ENCODE results near the gene FAM9A.

FAM9A gene

GRCh38 chrX:8801041-8801599, at the start of gene FAM9A:
Gene FAM9A, minus strand, starts transcription at chrX:8801383. Its CDS starts 1,212 bp downstream, at chrX:8800171.
- no peak for TF ChIP-seq ZNF274 (IDR thresholded peaks at IDR 0.05; ENCODE audit: low read depth, low read length)
- H3K4me3 ChIP-seq (ENCODE audit: low read length): no peak within 1 kb of the TSS

GRCh38 chrX:8850478-8850877, 49.3 kb upstream of the FAM9A start:
- TF ChIP-seq ZNF274 (IDR thresholded peaks at IDR 0.05; ENCODE audit: low read depth, low read length): no peak
- no peak overlapping the region for H3K4me3 ChIP-seq (ENCODE audit: low read length)

GRCh38 chrX:8849945-8850344, 48.8 kb upstream of the FAM9A start:
- TF ChIP-seq ZNF274 (IDR thresholded peaks at IDR 0.05; ENCODE audit: low read depth, low read length): no peak
- H3K4me3 ChIP-seq (ENCODE audit: low read length): no peak overlapping the region

GRCh38 chrX:8849458-8849857, 48.3 kb upstream of the FAM9A start:
- no peak for TF ChIP-seq ZNF274 (IDR thresholded peaks at IDR 0.05; ENCODE audit: low read depth, low read length)

GRCh38 chrX:8848911-8849310, 47.7 kb upstream of the FAM9A start:
- H3K4me3 ChIP-seq (ENCODE audit: low read length): no peak overlapping the region
- TF ChIP-seq ZNF274 (IDR thresholded peaks at IDR 0.05; ENCODE audit: low read depth, low read length): no peak

More at GRCh38 chrX:8849458-8849857, 48.3 kb upstream of the FAM9A start:
- H3K4me3 ChIP-seq (ENCODE audit: low read length): no peak overlapping the region

- H3K4me3 ChIP-seq (ENCODE audit: low read length): no peak overlapping the region
- no peak for TF ChIP-seq ZNF274 (IDR thresholded peaks at IDR 0.05; ENCODE audit: low read depth, low read length)
These were observed 47.3 kb upstream of the FAM9A start for GRCh38 chrX:8848441-8848840.

- no peak for TF ChIP-seq ZNF274 (IDR thresholded peaks at IDR 0.05; ENCODE audit: low read depth, low read length)
- no peak overlapping the region for H3K4me3 ChIP-seq (ENCODE audit: low read length)
These were observed 46.2 kb upstream of the FAM9A start for GRCh38 chrX:8847360-8847759.

- no peak for TF ChIP-seq ZNF274 (IDR thresholded peaks at IDR 0.05; ENCODE audit: low read depth, low read length)
- H3K4me3 ChIP-seq (ENCODE audit: low read length): no peak overlapping the region
These were observed 45.1 kb upstream of the FAM9A start for GRCh38 chrX:8846266-8846665.

GRCh38 chrX:8845469-8845868, 44.3 kb upstream of the FAM9A start:
- TF ChIP-seq ZNF274 (IDR thresholded peaks at IDR 0.05; ENCODE audit: low read depth, low read length): no peak

GRCh38 chrX:8845060-8845459, 43.9 kb upstream of the FAM9A start:
- no peak overlapping the region for H3K4me3 ChIP-seq (ENCODE audit: low read length)
- TF ChIP-seq ZNF274 (IDR thresholded peaks at IDR 0.05; ENCODE audit: low read depth, low read length): no peak

More at GRCh38 chrX:8845469-8845868, 44.3 kb upstream of the FAM9A start:
- H3K4me3 ChIP-seq (ENCODE audit: low read length): no peak overlapping the region

GRCh38 chrX:8844157-8844556, 43.0 kb upstream of the FAM9A start:
- TF ChIP-seq ZNF274 (IDR thresholded peaks at IDR 0.05; ENCODE audit: low read depth, low read length): no peak
- H3K4me3 ChIP-seq (ENCODE audit: low read length): no peak overlapping the region

- no peak for TF ChIP-seq ZNF274 (IDR thresholded peaks at IDR 0.05; ENCODE audit: low read depth, low read length)
- H3K4me3 ChIP-seq (ENCODE audit: low read length): no peak overlapping the region
These were observed 40.7 kb upstream of the FAM9A start for GRCh38 chrX:8841911-8842310.

GRCh38 chrX:8834392-8834791, 33.2 kb upstream of the FAM9A start:
- H3K4me3 ChIP-seq (ENCODE audit: low read length): no peak overlapping the region
- no peak for TF ChIP-seq ZNF274 (IDR thresholded peaks at IDR 0.05; ENCODE audit: low read depth, low read length)

- no peak overlapping the region for H3K4me3 ChIP-seq (ENCODE audit: low read length)
- TF ChIP-seq ZNF274 (IDR thresholded peaks at IDR 0.05; ENCODE audit: low read depth, low read length): no peak
These were observed 31.6 kb upstream of the FAM9A start for GRCh38 chrX:8832582-8833378.

GRCh38 chrX:8823698-8824097, 22.5 kb upstream of the FAM9A start:
- no peak for TF ChIP-seq ZNF274 (IDR thresholded peaks at IDR 0.05; ENCODE audit: low read depth, low read length)
- no peak overlapping the region for H3K4me3 ChIP-seq (ENCODE audit: low read length)

All from GM08714 (cell line).